GM18858 (cell line): ENCODE results near the gene PPM1D.
"Not testable (repeated sequence)": the region's sequence is repeated elsewhere in the genome, so short reads cannot be mapped to it uniquely, and the experiment has no call there.

Source experiments
- ATAC-seq: cut with Tn5 transposase; IDR thresholded peaks from one replicate; pipeline ENCODE4 v1.9.1; 2021; ENCODE audit not compliant: unreplicated experiment

PPM1D gene

GRCh38 chr17:60664022-60664421 is 64.0 kb downstream of the PPM1D start:
- no peak for ATAC-seq

- no peak for ATAC-seq
Observed at GRCh38 chr17:60665602-60666001, 65.6 kb downstream of the PPM1D start.

GRCh38 chr17:60668741-60669140 is 68.7 kb downstream of the PPM1D start:
- ATAC-seq: not testable (repeated sequence)

- no peak for ATAC-seq
Observed at GRCh38 chr17:60671482-60671881, 71.5 kb downstream of the PPM1D start.

- not testable (repeated sequence) for ATAC-seq
Observed at GRCh38 chr17:60674637-60675036, 74.6 kb downstream of the PPM1D start.

GRCh38 chr17:60675997-60676396 is 76.0 kb downstream of the PPM1D start:
- no peak for ATAC-seq

- ATAC-seq: no peak
Observed at GRCh38 chr17:60676758-60677307, 76.8 kb downstream of the PPM1D start.

GRCh38 chr17:60677308-60678117 is 77.5 kb downstream of the PPM1D start, which contains the start of gene BCAS3:
Gene BCAS3 (plus strand): TSS chr17:60677851.
- peak; percentile 94 for ATAC-seq

GRCh38 chr17:60678118-60678444 is 78.1 kb downstream of the PPM1D start:
- no peak for ATAC-seq

- ATAC-seq: no peak
Observed at GRCh38 chr17:60679287-60679686, 79.3 kb downstream of the PPM1D start.

- no peak for ATAC-seq
Observed at GRCh38 chr17:60680754-60681153, 80.8 kb downstream of the PPM1D start.

- no peak for ATAC-seq
Observed at GRCh38 chr17:60685437-60685836, 85.4 kb downstream of the PPM1D start.

GRCh38 chr17:60695960-60696359 is 96.0 kb downstream of the PPM1D start:
- no peak for ATAC-seq

- no peak for ATAC-seq
Observed at GRCh38 chr17:60699090-60699489, 99.1 kb downstream of the PPM1D start.

- ATAC-seq: no peak
Observed at GRCh38 chr17:60704170-60704569, 104.2 kb downstream of the PPM1D start.

- ATAC-seq: no peak
Observed at GRCh38 chr17:60712675-60713074, 112.7 kb downstream of the PPM1D start.

GRCh38 chr17:60713608-60714007 is 113.6 kb downstream of the PPM1D start:
- ATAC-seq: no peak
